Astrocyte (in vitro differentiated cells and primary cell): ENCODE data around the gene ARHGAP26.

Source experiments
- CTCF ChIP-seq: IDR thresholded peaks from 2 replicates; pipeline ENCODE4 v1.5.1; 2011; ENCODE audit warnings: low read depth, mild to moderate bottlenecking, inconsistent platforms, low read length, moderate library complexity; ENCODE audit not compliant: insufficient read depth
- EZH2 ChIP-seq: IDR thresholded peaks from 2 replicates; pipeline ENCODE4 v1.6.1; 2012; ENCODE audit warnings: mild to moderate bottlenecking, low read length, inconsistent platforms; ENCODE audit not compliant: insufficient read depth

DNA sequence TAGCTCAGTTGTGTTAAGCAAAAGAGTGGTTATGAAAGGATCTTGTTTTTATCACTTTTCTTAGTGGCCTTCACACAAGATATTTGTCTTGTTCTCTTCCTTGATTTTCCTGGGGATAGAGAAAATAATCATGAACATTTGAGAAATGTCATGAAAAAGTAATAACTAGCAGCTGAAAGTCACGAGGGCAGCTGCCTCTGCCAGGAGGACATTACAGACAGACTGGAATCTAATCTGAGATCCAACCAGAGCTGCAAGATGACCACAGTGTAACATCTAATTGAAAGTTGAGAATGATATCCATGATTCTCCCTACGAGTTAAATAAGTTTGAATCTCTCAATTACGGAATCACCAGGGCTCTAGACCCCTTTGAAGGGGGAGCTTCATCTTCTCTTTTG is 274.9 kb downstream of the ARHGAP26 start:
- TF ChIP-seq CTCF = no peak
- TF ChIP-seq EZH2 = no peak
